H1 (cell line): Measurements from ENCODE around the gene VPS50.

Source experiments
- CEBPB ChIP-seq: IDR thresholded peaks from 2 replicates; pipeline ENCODE4 v1.6.1; 2012; ENCODE audit warnings: low read depth, low read length
- CTCF ChIP-seq, 3 experiments: IDR thresholded peaks; 1 replicate in 2 of 3; 2 replicates in 1 of 3; pipeline versions ENCODE4 v1.5.1 to v1.6.1; 2011; ENCODE audit warnings: low read length in 3 of 3, mild to moderate bottlenecking in 3 of 3, inconsistent platforms in 2 of 3, low read depth in 1 of 3, moderate library complexity in 1 of 3; ENCODE audit not compliant: insufficient read depth in 1 of 3; ENCODE audit errors: control extremely low read depth in 1 of 3
- EGR1 ChIP-seq: IDR thresholded peaks from 2 replicates; pipeline ENCODE4 v1.6.1; 2011; ENCODE audit warnings: low read depth, low read length, borderline replicate concordance
- RAD21 ChIP-seq, 2 experiments: IDR thresholded peaks in 1 of 2; conservative IDR thresholded peaks in 1 of 2; 2 replicates each; pipeline ENCODE4 v1.6.1; 2011; ENCODE audit warnings: low read depth in 2 of 2, low read length in 2 of 2, improper control_type of control experiment in 1 of 2, inconsistent platforms in 1 of 2, mild to moderate bottlenecking in 1 of 2, moderate library complexity in 1 of 2
- RFX5 ChIP-seq: IDR thresholded peaks from 2 replicates; pipeline ENCODE4 v1.6.1; 2011; ENCODE audit warnings: low read depth, low read length, improper control_type of control experiment, borderline replicate concordance
- SAP30 ChIP-seq: fragments of 300-600 bp; sonication (generic); IDR thresholded peaks from 2 replicates; pipeline ENCODE4 v1.7.1; 2012; ENCODE audit warnings: low read length, moderate library complexity, mild to moderate bottlenecking, inconsistent platforms; ENCODE audit not compliant: insufficient read depth, insufficient replicate concordance
- ZNF274 ChIP-seq: IDR thresholded peaks from 2 replicates; pipeline ENCODE4 v1.7.0; 2012; ENCODE audit warnings: low read length, borderline replicate concordance; ENCODE audit errors: extremely low read depth

GRCh38 chr7:93226310-93226709 lies 5.9 kb upstream of the VPS50 start, which contains the start of gene HEPACAM2:
- TF ChIP-seq CTCF (IDR thresholded peaks at IDR 0.05; ENCODE audit: control extremely low read depth in 1 of 3, insufficient read depth in 1 of 3, low read depth in 1 of 3, low read length in 3 of 3) (no peak), EGR1 (no peak), RAD21 (IDR thresholded peaks at IDR 0.05 in 1 of 2, conservative IDR thresholded peaks at IDR 0.05 in 1 of 2; ENCODE audit: low read depth in 2 of 2, low read length in 2 of 2) (no peak), SAP30 (no peak), CEBPB (no peak), RFX5 (no peak), ZNF274 (no peak)
